Uterus (tissue), 4 donors: ENCODE measurements around the gene SVIL. TPM values are rescaled to one million over a fixed set of nuclear protein-coding genes. Genes with fewer than 3 reads are reported as not detected.
A peak's percentile ranks its signal among the peaks of the same experiment; 100 is the strongest.

Experiments used
- DNase-seq, 2 donors: peaks; one replicate each; pipeline ENCODE4 v3.0.0-alpha.2; 2019 to 2020
- H3K27ac ChIP-seq, 2 donors: fragments of 200-600 bp; sonication (generic); 1 replicate in 1 of 2; 2 replicates in 1 of 2; pipeline ENCODE4 v1.5.1; 2016 to 2018
- H3K27me3 ChIP-seq, 2 donors: fragments of 200-600 bp; sonication (generic); one replicate each; pipeline ENCODE4 v1.5.1; 2018 to 2019; ENCODE audit warnings: control low read depth in 1 of 2
- H3K36me3 ChIP-seq, 2 donors: fragments of 200-600 bp; sonication (generic); one replicate each; pipeline ENCODE4 v1.5.1; 2019; ENCODE audit warnings: control low read depth in 1 of 2
- H3K4me1 ChIP-seq, 2 donors: fragments of 200-600 bp; sonication (generic); one replicate each; pipeline ENCODE4 v1.5.1; 2018 to 2019; ENCODE audit warnings: control low read depth in 1 of 2
- H3K4me3 ChIP-seq, 2 donors: fragments of 200-600 bp; sonication (generic); 1 replicate in 1 of 2; 2 replicates in 1 of 2; pipeline ENCODE4 v1.5.1; 2018 to 2019; ENCODE audit warnings: mild to moderate bottlenecking in 1 of 2
- H3K9me3 ChIP-seq, 2 donors: fragments of 200-600 bp; sonication (generic); one replicate each; pipeline ENCODE4 v1.5.1; 2019; ENCODE audit warnings: control low read depth in 1 of 2
- POLR2A ChIP-seq, 2 donors: fragments of 450-650 bp; IDR thresholded peaks; one replicate each; pipeline ENCODE4 v1.6.1; 2016; ENCODE audit warnings: antibody characterized with exemption in 2 of 2, mild to moderate bottlenecking in 1 of 2, moderate library complexity in 1 of 2
- intact Hi-C: fragments of 100-400 bp; cut with DNase I; formaldehyde crosslinking; loops from one replicate; pipeline ENCODE4 v1.15.1; 2023; ENCODE audit warnings: low total_unique reads
- total RNA-seq, 4 donors: library from RNA; depleted of rRNA in 3 of 4; stranded (reverse); fragments of >200 nt in 3 of 4; gene quantifications; one replicate each; pipeline versions ENCODE4 v1.1.0 to v1.2.4, GENCODE V29; 2014 to 2023
- TF ChIP-seq, protein P1 (sequence below), 4 experiments: fragments of 200-600 bp in 2 of 4; fragments of 450-650 bp in 2 of 4; sonication (generic) in 2 of 4; IDR thresholded peaks; one replicate each; pipeline ENCODE4 v1.5.1; 2016 to 2019; ENCODE audit warnings: antibody characterized with exemption in 4 of 4, mild to moderate bottlenecking in 2 of 4, moderate library complexity in 1 of 4
- donor health status: DM: yes; HTN: yes; CAD: no.

Gene SVIL
- total RNA-seq, 4 donors from 2014 or later: 108 to 316 (median 209) TPM

DNA sequence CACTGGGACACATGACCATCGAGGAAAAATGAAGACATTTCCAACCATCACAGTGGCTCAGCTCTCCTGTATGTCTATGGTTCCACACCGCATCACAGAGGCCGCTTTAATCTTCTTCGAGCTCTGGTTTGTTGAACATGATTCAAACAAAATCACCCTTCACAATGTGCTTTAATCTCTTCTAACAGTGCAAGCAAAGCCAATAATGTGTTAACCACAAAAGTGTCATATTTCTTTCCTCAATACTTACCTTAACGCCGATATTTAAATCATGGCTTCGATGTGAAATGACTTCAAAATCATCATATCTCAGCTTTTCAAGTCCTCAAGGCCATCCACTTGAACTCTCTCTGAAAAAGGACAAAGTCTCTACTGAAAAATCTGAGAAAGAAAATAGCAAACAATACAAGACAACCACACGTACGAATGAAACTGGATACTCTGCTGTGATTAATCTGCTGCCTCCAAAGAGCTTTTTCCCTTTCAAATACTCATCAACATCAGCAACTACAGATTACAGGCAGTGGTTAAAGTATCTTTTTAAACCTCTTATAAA is 23.0 kb upstream of the SVIL start:
- Histone ChIP-seq H3K27me3 (no peaks in the 10 kb centered on the region), H3K36me3 (no peaks in the 10 kb centered on the region), H3K4me3 (no peak overlapping the region), H3K27ac (peak overlapping the region; percentile 77 to 82), H3K4me1 (peaks cover 11 to 12% of the 10 kb centered on the region in 2 donors), H3K9me3 (no peaks in the 10 kb centered on the region)
- TF ChIP-seq, protein P1, sequence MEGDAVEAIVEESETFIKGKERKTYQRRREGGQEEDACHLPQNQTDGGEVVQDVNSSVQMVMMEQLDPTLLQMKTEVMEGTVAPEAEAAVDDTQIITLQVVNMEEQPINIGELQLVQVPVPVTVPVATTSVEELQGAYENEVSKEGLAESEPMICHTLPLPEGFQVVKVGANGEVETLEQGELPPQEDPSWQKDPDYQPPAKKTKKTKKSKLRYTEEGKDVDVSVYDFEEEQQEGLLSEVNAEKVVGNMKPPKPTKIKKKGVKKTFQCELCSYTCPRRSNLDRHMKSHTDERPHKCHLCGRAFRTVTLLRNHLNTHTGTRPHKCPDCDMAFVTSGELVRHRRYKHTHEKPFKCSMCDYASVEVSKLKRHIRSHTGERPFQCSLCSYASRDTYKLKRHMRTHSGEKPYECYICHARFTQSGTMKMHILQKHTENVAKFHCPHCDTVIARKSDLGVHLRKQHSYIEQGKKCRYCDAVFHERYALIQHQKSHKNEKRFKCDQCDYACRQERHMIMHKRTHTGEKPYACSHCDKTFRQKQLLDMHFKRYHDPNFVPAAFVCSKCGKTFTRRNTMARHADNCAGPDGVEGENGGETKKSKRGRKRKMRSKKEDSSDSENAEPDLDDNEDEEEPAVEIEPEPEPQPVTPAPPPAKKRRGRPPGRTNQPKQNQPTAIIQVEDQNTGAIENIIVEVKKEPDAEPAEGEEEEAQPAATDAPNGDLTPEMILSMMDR (IDR thresholded peaks at IDR 0.05): no peak
- TF ChIP-seq POLR2A (IDR thresholded peaks at IDR 0.05): no peak
- DNase-seq: no peak
- intact Hi-C loops: no loop called here

DNA sequence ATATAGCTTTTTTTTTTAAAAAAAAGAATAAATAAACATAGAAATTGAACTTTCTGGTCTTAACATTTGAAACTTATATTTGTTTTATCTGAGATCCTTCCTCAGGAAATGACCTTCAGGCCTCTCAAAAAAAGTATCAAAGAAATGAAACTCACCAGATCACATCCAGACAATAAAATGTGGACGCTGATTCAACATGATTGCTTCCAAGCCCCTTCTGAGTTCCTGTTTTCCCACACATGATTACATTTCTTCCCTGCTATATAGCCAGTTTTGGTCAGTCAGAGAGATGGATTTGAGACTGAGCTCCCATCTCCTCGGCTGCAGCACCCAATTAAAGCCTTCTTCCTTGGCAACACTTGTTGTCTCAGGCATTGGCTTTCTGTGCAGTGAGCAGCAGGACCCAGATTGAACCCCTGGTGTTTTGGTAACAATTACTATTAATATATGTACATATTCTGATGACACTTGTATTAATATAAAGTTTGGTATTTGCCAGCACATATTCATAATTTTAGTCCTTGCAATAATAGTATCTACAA is 21.8 kb upstream of the SVIL start:
- Histone ChIP-seq H3K4me3 (no peak overlapping the region), H3K36me3 (no peaks in the 10 kb centered on the region), H3K27ac (no peak overlapping the region), H3K4me1 (peaks cover 11 to 12% of the 10 kb centered on the region in 2 donors), H3K27me3 (no peaks in the 10 kb centered on the region), H3K9me3 (no peaks in the 10 kb centered on the region)
- DNase-seq: no peak
- intact Hi-C loops: no loop called here
- TF ChIP-seq POLR2A (IDR thresholded peaks at IDR 0.05): no peak
- TF ChIP-seq, protein P1 (IDR thresholded peaks at IDR 0.05): no peak

DNA sequence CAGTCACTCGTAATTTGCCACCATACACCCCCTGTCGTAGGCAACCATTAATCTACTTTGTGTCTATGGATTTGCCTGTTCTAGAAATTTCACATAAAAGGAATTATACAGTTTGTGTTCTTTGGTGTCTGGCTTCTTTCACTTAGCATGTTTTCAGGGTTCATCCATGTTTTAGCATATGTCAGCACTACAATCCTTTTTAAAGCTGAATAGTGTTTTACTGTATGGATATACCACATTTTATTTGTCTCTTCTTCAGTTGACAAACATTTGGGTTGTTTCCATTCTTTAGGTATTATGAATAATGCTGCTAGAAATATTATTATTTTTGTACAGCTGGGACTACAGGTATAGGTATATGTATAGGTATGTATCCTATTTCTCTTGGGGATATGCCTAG is 17.4 kb upstream of the SVIL start:
- H3K4me3 ChIP-seq: no peak overlapping the region
- H3K27ac ChIP-seq: peak overlapping the region in 1 of 2 donors; percentile 4
- no peak for TF ChIP-seq POLR2A (IDR thresholded peaks at IDR 0.05)
- TF ChIP-seq, protein P1 (IDR thresholded peaks at IDR 0.05): no peak
- peaks cover 0 to 9% of the 10 kb centered on the region in 2 donors for H3K4me1 ChIP-seq
- intact Hi-C loops: no loop called here
- no peak for DNase-seq
- no peaks in the 10 kb centered on the region for H3K36me3 ChIP-seq
- H3K9me3 ChIP-seq: no peaks in the 10 kb centered on the region
- H3K27me3 ChIP-seq: no peaks in the 10 kb centered on the region

DNA sequence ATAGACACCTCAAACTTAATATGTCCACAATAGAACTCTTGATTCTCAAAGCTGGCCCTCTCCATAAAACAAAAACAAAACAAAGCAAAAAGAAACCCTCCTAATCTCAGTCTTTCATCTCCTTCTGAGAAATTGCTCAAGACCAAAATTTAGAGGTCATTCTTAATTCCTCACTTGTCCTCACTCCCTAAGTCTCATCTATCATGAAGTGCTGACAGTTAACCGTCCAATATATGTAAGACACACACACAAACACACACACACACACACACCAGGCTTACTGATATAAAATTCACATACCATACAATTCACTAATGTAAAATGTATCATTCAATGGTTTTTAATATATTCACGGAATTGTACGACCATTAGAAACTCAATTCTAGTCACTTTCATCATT is 17.0 kb upstream of the SVIL start:
- peak overlapping the region; percentile 4 to 30 for H3K27ac ChIP-seq
- TF ChIP-seq POLR2A (IDR thresholded peaks at IDR 0.05): no peak
- TF ChIP-seq, protein P1 (IDR thresholded peaks at IDR 0.05): no peak
- intact Hi-C loops: no loop called here
- H3K9me3 ChIP-seq: no peaks in the 10 kb centered on the region
- peaks cover 0 to 12% of the 10 kb centered on the region in 2 donors for H3K4me1 ChIP-seq
- DNase-seq: no peak
- H3K4me3 ChIP-seq: no peak overlapping the region
- H3K36me3 ChIP-seq: no peaks in the 10 kb centered on the region
- H3K27me3 ChIP-seq: no peaks in the 10 kb centered on the region

DNA sequence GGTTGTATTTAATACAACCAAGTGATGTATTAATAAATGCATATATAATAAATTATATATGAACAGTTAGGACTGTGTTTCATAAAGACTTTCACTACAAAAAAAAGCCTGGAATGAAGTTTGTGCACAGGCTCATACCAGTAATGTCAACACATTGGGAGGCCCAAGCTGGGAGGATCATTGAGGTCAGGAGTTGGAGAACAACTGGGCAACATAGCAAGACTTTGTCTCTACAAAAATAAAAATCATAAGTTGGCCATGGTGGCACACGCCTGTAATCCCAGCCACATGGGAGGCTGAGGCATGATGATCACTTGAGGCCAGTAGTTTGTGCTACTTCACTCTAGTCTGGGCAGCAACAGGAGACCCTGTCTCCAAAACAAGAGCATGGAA is 15.8 kb upstream of the SVIL start:
- TF ChIP-seq, protein P1 (IDR thresholded peaks at IDR 0.05): no peak
- TF ChIP-seq POLR2A (IDR thresholded peaks at IDR 0.05): no peak
- Histone ChIP-seq H3K9me3 (no peaks in the 10 kb centered on the region), H3K27ac (no peak overlapping the region), H3K36me3 (no peaks in the 10 kb centered on the region), H3K4me1 (peaks cover 0 to 21% of the 10 kb centered on the region in 2 donors), H3K4me3 (no peak overlapping the region), H3K27me3 (no peaks in the 10 kb centered on the region)
- no peak for DNase-seq
- intact Hi-C loops: no loop called here
